Neural cell (in vitro differentiated cells): ENCODE results near the gene CMKLR1.

Experiments used
- EP300 ChIP-seq: fragments of 450-650 bp; conservative IDR thresholded peaks from 2 replicates; pipeline ENCODE4 v1.6.1; 2014; ENCODE audit warnings: antibody characterized with exemption, mild to moderate bottlenecking, moderate library complexity; ENCODE audit not compliant: poor library complexity, severe bottlenecking
- EZH2 ChIP-seq: fragments of 200-600, 300-800 bp; shearing (Covaris generic), sonication (generic); IDR thresholded peaks from 2 replicates; pipeline ENCODE4 v1.6.1; 2014; ENCODE audit warnings: antibody characterized with exemption, low read length, borderline replicate concordance, mild to moderate bottlenecking; ENCODE audit not compliant: insufficient read depth, poor library complexity, severe bottlenecking
- MXI1 ChIP-seq: fragments of 450-650 bp; conservative IDR thresholded peaks from 2 replicates; pipeline ENCODE4 v1.6.1; 2014; ENCODE audit warnings: antibody characterized with exemption, mild to moderate bottlenecking; ENCODE audit not compliant: poor library complexity, severe bottlenecking
- POLR2AphosphoS5 ChIP-seq: IDR thresholded peaks from 2 replicates; pipeline ENCODE4 v1.6.1; 2012
- RAD21 ChIP-seq: fragments of 450-650 bp; conservative IDR thresholded peaks from 2 replicates; pipeline ENCODE4 v1.6.1; 2014; ENCODE audit warnings: antibody characterized with exemption, mild to moderate bottlenecking, moderate library complexity
- REST ChIP-seq: IDR thresholded peaks from 2 replicates; pipeline ENCODE4 v1.6.1; 2012; ENCODE audit warnings: borderline replicate concordance
- SMC3 ChIP-seq: fragments of 450-650 bp; conservative IDR thresholded peaks from 2 replicates; pipeline ENCODE4 v1.6.1; 2014; ENCODE audit warnings: antibody characterized with exemption, mild to moderate bottlenecking, moderate library complexity; ENCODE audit not compliant: poor library complexity
- TAF1 ChIP-seq: IDR thresholded peaks from 2 replicates; pipeline ENCODE4 v1.6.1; 2012; ENCODE audit warnings: low read depth
- TF ChIP-seq, protein P1 (sequence below): fragments of 450-650 bp; IDR thresholded peaks from 2 replicates; pipeline ENCODE4 v1.5.1; 2014; ENCODE audit warnings: antibody characterized with exemption, mild to moderate bottlenecking, moderate library complexity; ENCODE audit not compliant: poor library complexity, severe bottlenecking

GRCh38 chr12:108296945-108297344 lies 42.2 kb downstream of the CMKLR1 start:
- TF ChIP-seq, protein P1, sequence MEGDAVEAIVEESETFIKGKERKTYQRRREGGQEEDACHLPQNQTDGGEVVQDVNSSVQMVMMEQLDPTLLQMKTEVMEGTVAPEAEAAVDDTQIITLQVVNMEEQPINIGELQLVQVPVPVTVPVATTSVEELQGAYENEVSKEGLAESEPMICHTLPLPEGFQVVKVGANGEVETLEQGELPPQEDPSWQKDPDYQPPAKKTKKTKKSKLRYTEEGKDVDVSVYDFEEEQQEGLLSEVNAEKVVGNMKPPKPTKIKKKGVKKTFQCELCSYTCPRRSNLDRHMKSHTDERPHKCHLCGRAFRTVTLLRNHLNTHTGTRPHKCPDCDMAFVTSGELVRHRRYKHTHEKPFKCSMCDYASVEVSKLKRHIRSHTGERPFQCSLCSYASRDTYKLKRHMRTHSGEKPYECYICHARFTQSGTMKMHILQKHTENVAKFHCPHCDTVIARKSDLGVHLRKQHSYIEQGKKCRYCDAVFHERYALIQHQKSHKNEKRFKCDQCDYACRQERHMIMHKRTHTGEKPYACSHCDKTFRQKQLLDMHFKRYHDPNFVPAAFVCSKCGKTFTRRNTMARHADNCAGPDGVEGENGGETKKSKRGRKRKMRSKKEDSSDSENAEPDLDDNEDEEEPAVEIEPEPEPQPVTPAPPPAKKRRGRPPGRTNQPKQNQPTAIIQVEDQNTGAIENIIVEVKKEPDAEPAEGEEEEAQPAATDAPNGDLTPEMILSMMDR: no peak
- TF ChIP-seq REST (no peak), EZH2 (no peak), POLR2AphosphoS5 (no peak), SMC3 (no peak), TAF1 (no peak), RAD21 (no peak), MXI1 (no peak), EP300 (no peak)
